ENCODE results near the gene CLDN7.
"Not testable (repeated sequence)": the region's sequence is repeated elsewhere in the genome, so short reads cannot be mapped to it uniquely, and the experiment has no call there.

The CLDN7 gene

DNA sequence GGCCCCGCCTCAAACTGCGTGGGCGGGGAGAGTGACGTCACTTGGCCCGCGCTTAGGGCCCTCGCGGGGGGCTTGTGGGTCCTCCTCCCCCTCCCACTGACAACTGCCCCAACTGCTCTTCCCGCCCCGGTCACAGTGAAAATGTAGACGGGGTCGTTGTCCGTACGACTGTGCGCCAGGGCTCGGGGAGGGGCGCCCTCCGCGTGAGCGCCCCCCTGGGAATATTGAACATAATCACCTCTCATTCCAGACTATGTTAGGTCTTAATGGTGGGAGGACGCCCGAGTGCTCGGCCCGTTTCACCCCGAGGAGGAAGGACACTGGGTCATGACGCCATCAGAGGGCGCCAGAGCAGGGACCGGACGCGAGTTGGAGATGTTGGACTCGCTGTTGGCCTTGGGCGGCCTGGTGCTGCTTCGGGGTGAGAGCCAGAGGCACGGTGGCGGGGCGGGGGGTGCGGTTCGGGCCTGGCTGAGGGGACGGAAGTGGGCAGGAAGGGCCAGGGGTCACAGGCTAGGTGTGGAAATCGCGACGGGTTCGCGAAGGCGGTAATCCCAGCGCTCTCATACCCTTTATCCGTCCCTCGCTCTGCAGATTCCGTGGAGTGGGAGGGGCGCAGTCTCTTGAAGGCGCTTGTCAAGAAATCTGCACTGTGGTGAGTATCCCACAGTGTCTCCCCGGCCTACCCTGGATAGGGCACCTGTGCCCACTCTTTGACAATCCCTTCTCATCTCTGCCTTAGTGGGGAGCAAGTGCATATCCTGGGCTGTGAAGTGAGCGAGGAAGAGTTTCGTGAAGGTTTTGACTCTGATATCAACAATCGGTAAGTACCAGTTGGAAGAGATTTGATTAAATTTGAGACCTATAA is 9.9 kb downstream of the CLDN7 start, which contains the start of gene ELP5:
ELP5 (plus strand) TSS at position 40 of the 868 bp plus-strand sequence; CDS start at position 376, 336 bp downstream.
- DNase-seq: peak; percentile 57

DNA sequence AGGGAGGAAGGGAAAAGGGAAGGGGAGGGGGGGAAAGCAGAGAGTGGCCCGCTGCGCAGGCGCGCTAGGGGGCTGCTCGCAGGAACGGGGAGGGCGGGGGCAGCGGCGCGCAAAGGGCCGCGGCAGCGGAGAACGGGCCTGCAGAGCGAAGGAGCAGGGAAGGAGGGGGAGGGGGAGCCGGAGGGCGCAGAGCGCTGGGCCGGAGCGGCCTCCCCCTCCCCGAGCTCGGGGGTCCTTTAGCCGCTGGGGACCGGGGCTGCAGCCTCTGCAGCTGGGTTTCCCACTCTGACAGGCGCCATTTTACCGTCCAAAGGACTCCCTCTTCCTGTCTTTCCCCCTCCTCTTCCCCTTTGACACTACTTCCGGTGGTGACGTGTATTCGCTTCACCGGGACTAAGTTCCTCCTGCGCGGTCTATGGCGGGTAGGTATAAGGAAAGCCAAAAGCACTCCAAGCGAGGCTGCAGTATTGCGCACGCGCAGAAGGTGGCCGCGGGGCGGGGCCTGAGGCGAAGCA is 10.6 kb downstream of the CLDN7 start, which contains the start of gene CTDNEP1:
CTDNEP1 (minus strand) TSS at position 74 of the 515 bp plus-strand sequence. CDS start 438 bp downstream, outside the sequence.
- peak; percentile 93 for DNase-seq

DNA sequence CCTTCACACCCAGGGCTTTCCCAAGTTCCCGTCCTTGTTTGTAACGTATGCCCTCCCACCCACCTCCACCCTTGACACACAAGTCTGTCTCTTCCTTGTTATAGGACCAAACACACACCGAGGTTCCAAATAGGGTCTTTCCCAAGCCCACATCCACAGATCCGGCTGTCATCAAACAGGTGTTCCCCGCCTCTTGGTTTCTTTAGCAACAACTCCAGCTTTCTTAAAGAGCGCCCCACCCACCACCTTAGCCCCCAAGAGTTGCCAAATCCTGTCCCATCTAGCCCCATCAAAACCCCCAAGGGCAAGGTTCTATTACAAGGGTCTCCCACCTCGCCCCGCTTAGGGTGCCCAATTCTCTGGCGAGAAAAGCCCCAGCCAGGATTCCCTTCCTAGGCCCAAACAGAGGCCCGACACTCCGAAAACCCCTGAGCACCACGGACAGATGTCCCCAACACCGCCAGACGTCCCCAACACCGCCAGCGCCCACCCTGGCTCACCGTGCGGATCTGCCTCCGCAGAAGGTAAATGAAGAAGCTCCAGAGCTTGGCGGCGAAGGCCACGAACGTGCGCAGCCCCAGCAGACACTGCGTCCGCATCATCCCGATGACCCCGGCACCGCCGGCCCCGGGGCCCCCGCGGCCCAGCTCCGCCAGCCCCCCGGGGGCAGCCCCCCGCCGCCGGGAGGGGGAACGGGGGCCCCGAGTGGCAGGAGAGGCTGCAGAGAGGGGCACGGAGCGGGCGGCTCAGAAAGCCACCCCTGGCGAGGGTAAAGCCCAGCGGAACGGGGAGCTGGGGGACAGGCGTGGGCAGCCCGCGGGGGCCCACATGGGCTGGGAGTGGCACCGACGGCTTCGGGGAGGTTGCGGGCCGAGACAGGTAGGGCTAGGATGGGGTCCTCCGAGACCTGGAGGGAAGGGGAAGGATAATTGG is 11.3 kb downstream of the CLDN7 start:
- no peak for DNase-seq

DNA sequence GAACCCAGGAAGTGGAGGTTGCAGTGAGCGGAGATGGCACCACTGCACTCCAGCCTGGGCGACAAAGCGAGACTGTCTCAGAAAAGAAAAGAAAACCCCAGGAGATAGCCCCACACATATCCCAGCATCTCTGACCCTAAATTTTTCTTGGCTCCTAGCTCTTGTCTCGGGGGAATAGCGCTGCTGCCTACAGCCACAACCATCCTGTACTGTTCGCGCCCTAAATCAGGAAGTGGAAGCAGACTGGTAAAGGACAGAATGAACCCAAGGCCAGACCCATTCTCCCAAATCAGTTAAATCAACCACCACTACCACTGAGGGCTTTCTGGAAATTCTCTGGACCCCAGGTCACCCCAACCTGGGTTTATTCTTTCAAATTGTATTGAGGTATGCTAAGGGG is 12.4 kb downstream of the CLDN7 start:
- no peak for DNase-seq

DNA sequence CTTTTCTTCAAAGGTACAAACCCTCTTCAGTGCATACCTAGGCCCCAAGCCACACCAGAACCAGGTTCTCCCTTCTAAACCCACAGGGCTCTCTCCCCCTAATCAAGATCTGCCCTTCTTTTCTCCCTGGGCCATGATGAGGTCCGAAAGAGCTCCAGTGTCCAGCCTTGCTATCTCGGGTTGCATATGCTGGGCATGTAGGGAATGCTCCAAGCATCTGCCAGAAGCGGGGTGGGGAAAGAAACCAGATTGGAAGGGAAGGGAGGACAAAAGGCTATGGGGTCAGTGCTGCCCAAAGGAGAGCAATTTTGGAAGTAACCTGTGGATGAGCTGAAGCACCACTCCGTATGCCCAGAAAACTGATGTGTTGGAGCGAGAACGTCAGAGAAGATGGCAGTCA is 13.1 kb downstream of the CLDN7 start:
- DNase-seq: no peak

DNA sequence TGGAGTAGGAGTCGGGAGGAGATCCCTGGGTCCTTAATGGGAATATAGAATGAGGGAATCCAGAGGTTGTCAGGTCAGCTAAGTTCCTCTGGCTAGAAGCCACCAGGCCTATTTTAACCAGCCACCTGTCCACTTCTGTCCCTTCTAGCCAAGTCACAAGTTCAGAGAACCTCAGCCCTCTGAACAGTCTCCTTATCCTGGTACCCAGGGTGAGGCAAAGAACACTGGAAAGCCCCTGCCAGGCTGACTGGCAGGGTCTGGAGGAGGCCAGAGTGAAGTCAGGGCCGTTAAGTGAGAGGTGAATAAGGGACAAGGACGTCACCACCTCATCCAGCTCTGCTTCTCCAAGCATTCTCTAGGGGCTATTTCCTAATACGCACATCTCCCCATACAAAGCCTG is 13.5 kb downstream of the CLDN7 start:
- DNase-seq: no peak

DNA sequence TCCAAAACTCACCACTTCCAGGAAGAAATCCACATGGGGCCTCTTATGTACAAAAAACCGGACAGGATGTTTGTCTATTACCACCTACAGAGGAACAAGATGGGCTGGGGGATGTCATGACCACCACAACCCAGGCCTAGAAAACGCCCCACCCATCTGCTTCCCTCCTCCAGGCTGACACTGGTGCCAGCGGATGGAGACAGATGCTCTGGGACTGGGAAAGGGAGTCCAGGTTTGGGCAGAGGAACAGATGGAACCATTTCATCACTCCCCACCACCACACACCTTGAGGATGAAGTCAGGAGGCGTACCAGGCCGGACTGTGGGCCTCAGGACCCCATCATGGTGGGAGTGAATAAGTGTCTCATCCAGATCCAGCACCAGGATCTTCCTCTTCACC is 15.5 kb downstream of the CLDN7 start:
- DNase-seq: no peak

DNA sequence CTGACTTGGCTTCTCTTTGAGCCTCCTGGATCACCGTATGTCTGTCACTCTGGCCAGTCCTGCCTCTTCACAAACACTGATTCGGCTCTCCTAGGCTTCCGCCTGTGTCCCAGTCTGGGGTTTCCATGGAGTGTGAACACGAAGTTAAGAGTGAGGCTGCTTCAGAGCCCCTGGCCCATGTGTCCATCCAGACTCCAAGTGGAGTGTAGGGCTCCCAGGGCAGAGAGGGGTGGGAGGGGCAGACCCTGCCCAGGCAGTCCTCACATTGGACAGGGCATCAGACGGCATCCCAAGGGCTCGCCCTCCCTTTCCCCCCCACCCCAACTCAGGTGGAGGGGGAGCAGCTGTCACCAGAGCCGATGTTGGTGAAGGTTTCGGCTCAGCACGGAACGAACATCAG is 18.4 kb downstream of the CLDN7 start:
- DNase-seq: not testable (repeated sequence)

DNA sequence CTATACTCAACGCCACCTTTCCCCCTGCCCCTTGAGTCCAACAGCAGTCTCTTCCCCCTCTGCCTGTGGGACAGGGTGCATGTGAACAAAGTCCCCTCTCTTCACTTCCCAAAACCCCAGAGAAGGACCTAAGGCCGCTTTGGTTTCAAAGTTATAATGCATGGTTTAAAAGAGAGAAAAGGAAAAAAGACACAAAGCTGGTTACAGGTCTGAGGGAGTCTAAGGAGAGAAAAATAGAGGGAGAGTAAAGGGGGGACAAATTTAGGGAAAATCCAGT is 18.9 kb downstream of the CLDN7 start:
- DNase-seq: no peak

DNA sequence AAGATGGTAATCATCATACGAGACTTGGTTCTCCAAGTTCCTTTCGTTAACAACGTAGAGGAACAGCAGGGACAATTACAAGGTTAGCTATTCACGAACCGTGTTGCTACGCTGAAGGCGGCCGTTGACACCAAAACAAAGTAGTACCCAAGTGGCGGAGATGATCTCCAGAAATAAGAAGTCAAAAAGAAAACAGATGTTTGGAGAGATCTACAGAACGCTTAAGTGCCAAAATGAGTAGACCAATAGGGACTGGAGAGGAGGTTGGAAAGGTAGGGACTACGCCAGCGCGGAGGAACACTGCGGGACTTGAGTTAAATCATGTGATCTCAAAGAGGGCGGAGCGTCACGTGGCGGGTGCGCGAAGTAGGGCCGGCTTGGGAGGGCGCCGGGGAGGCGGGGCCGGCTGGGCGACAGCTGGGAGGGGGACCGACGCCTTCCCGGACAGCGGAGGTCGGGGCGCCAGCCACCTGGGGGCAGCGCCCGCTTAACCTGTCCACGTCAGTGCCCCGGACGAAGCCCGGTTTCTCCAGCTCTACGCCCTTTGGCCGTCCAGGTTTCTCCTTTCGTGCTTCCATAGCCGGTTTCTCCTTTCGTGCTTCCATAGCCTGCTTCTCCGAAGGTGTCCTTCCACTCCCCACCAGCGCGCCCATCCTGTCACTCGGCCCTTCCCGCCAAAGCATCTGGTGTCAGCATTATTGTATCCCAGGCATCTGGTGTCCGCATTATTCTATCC is 19.4 kb downstream of the CLDN7 start:
- peak; percentile 71 for DNase-seq

DNA sequence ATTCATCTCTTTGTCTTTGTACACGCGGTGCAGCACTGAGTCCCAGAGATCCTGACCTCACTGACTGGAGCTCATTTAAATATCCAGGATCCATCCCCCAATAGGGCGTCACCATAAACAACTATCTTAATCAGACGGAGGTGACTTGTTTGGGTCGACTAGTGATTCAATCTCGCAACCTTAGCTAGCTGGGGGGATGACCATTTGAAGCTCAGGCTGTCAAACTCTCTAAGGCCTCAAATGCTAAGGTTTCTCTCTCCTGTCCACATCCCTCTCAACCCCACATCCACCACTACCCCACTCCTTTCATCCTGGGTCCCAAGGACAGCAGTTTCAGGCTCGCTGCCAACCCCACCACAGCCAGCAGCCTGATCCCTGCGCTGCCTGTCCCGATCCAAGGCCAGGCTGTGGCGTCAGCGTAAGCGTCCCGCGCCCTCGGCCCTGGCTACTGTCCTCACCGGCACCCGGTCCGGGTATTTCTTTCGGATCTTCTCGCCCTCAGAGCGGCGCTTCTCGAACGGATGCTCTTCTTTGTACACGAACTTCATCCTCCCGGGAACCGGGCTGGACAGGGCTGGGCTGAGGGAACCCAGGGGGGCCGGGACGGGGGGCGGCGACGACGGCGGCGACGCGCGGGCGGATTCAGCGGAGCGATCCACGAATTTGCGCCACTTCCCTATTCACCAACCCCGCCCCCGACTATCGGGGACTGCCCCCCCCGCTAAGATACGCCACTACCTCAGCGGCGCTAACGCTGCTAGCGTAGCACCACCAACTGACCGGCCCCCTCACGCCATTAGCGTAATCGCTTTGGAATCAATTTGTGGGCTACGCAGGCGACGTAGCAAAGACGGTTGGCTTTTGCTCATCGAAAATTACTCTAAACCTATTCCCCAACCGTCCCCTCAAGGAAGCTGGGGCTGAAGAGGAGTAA is 20.2 kb downstream of the CLDN7 start, which contains the start of gene GABARAP:
GABARAP (minus strand) TSS at position 667 of the 934 bp plus-strand sequence; CDS start at position 548, 119 bp downstream.
- DNase-seq: peak; percentile 62

DNA sequence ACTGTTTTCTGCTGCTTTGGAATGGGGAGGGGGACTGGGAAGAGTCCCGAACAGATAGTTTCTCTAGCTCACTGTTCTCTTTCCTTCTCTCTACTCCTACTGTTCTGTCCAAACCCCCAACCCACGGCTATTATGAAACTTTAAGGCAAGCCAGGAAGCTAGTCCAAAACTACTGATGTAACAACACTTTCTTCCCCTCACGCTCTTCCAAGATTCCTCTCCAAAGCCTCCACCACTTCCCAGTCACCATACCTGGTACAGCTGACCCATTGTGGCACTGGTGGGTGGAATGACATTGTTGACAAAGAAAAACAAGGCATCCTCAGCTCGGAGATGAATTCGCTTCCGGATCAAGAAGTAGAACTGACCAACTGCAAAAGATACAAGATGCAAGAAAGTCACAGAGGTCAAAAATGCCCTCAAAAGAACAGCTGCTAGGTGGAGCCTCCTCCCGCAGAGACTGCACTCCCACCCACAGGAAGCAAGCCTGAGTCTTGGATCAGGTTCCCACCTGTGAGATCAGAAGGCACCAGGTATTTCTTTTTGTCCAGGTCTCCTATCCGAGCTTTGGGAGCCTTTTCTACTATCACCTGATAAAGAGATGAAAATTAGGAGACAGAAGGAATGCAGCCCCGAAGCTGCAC is 21.1 kb downstream of the CLDN7 start:
- no peak for DNase-seq

DNA sequence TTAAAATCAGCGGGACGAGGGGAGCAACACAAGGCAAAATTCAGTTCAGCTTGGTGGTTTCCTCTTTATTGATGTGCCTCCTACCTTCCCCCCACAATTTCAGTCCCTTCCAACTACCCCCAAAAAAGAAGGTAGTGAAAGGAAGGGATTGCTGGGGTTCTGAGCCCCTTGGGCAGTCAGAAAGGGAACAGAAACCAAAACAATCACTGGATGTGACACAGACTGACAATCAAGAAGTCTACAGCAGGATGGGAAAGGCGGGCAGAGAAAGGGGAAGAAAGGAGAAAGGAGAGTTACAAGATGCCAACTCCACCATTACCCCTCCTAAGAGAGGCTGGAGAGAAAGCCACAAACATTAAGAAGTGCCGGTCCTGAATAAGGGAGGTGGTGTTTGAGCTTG is 21.9 kb downstream of the CLDN7 start:
- no peak for DNase-seq

DNA sequence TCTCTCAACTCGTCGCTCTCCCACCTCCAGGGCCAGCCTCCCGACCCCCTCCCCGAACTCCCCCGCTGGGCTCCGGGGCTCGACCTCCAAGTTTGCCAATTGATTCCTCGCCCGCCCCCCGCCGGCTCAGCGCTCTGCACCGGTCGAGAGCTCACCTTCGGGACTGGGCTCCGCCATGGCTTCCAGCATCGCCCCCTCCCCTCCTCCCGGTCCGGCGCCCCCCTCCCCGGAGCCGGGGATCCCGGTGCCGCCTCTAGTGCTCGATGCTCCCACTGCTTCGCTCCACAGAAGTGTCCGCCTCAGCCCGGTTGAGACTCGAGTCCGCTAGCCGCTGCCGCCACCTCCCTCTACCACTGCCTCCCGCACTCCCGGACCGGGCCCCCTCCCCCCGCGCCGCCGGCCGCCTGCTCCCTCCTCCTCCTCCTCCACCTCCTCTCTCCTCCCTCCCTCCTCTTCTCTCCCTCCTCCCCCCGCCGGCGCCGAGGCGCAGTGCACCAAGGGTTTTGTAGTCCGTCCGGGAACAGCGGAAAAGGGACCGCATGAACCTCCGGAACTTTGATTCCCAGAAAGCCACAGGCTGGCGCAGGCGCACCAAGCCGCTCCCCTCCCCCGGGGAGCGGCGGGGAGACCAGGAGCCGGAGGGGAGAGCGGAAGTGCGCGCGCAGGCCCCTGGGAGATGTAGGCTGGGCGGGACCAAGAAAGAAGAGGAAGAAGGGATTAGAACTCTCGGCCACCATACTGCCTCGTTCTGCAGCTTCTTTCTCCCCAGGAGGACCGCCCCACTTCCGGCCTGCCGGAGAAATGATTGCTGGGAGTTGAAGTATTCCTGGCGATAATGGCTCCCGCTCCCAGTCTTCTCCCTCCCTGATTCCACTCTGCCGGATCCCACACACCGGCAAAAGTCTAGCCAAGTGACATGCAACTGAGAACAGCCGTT is 22.9 kb downstream of the CLDN7 start, which contains the start of gene PHF23:
PHF23 (minus strand) TSS at position 367 of the 937 bp plus-strand sequence; CDS start at position 189, 178 bp downstream.
- peak; percentile 93 for DNase-seq

DNA sequence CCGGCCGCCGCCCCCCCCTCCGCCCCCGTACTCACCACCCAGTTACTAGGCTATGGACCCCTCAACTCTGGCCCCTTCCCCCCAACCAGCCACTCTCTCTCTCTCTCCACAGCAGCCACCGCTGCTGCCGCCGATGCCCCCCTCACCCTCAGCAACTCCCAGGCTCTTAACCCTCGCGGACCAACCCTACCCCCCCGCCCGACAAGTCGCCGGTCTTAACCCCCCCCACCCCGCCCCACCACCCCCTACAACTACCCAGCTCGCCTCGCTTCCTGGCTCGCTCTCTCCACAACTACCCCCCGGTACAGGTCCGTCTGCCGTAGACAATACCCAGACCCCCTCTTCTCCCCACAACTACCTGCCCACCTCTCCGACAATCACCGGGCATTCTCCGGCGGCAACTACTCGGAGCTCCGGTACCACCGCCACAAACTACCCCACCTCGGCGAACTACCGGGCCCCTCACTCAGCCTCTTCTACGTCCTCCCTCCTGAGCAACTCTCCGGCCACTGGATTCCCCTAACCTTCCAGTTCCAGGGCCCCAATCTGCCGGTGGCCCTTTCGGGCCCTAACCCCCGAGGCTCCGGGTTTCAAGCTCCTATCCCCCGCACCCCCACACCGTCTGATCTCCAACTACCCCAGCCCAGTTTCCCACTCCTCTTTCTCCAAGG is 23.7 kb downstream of the CLDN7 start:
- no peak for DNase-seq

DNA sequence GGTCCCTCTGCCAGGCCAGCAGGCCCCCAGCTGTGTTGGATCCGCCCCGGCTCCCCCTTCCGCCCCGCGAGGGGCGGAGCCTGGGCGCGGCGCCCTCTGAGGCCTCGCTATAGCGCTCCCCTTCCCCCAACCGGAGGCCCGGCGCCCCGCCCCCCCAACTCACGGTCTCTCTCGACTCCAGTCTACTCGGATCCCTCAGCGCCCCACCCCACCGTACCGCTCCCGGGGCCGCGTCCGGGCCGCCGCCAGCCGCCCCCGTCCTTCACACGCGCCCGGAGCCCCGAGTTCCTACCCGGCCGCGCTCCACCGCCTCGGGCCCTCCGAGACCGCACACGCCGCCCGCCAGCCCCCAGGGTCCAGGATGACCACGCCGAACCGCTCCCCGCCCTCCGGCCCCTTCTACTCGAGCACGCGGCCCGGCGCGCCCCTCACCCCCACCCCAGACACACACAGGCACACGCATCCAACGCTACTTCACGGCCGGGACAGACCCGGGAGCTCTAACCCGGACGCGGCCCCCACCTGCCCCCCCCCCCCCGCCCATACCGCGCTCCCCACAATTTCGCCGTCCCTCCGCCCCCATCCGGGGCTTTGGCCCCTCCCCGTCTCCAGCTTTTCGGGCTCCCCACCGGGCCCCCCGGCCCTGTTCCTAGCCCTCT is 24.4 kb downstream of the CLDN7 start:
- DNase-seq: no peak

DNA sequence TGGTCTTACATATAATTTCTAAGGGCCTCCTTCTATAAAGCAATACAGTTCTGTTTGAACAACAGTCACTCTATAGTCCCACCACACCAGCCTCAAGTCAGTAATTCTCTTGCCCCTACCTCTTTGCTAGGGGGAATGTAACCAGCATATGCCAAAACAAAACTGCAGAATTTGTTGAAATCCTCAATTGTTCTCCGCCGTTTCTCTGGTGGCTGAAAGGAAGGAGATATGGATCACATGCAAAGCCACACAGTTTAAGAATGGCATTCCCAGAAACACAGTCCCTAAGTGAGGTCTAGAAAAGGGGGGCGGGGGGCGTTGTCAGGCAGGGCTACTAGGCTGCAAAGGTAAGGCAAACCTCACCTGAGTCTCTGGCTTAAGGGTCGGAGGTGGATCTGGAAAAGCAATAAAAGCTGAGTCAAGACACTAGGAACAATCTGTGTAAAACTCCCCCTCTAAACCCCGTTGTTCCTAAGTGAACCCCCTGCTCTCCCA is 25.0 kb downstream of the CLDN7 start:
- no peak for DNase-seq

DNA sequence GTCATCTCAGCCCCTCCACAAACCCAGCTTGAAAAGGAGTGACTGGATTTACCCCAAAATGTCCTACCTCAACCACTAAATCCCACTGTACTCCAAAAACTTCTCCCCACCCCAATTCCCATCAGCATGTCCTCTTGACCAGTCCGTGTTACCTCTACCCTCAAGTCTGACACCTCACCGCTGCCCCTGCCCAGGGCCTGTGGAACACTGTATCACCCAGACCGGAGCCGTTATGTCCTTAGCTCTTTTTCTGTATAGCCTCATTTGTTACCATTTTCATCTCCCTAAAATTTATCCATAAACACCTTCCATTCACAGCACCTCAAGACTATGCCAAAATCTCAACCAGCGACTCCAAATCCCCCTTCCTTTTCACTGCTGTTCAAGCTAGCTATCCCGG is 25.5 kb downstream of the CLDN7 start:
- DNase-seq: no peak

Data from NCI-H2029 (cell line).